H9 (cell line): ENCODE measurements around the gene HMCN1. TPM values are rescaled to one million over a fixed set of nuclear protein-coding genes. Genes with fewer than 3 reads are reported as not detected.

Experiments
- DNase-seq: peaks from one replicate; pipeline ENCODE4 v3.0.0-alpha.2; 2017
- H2AFZ ChIP-seq: one replicate; pipeline ENCODE4 v1.6.1; 2013; ENCODE audit warnings: mild to moderate bottlenecking, low read length, control low read depth, moderate library complexity
- H2AK5ac ChIP-seq: 2 replicates; pipeline ENCODE4 v1.6.1; 2013; ENCODE audit warnings: low read length, control low read depth, mixed read lengths; ENCODE audit not compliant: insufficient read length
- H2BK120ac ChIP-seq: one replicate; pipeline ENCODE4 v1.6.1; 2013; ENCODE audit warnings: low read depth, mild to moderate bottlenecking, low read length, control low read depth, inconsistent platforms; ENCODE audit not compliant: poor library complexity, severe bottlenecking
- H2BK12ac ChIP-seq: 2 replicates; pipeline ENCODE4 v1.6.1; 2013; ENCODE audit warnings: low read length, control low read depth, mixed read lengths, low read depth; ENCODE audit not compliant: insufficient read length
- H2BK15ac ChIP-seq: 2 replicates; pipeline ENCODE4 v1.6.1; 2013; ENCODE audit warnings: low read depth, low read length, control low read depth
- H2BK20ac ChIP-seq: one replicate; pipeline ENCODE4 v1.6.1; 2013; ENCODE audit warnings: low read depth, mild to moderate bottlenecking, low read length, control low read depth, inconsistent platforms; ENCODE audit not compliant: poor library complexity, severe bottlenecking
- H2BK5ac ChIP-seq: 2 replicates; pipeline ENCODE4 v1.6.1; 2013; ENCODE audit warnings: low read length, control low read depth, mixed read lengths; ENCODE audit not compliant: insufficient read length
- H3K14ac ChIP-seq: 2 replicates; pipeline ENCODE4 v1.6.1; 2013; ENCODE audit warnings: low read length, control low read depth; ENCODE audit not compliant: insufficient read depth
- H3K18ac ChIP-seq: 2 replicates; pipeline ENCODE4 v1.6.1; 2013; ENCODE audit warnings: low read depth, mild to moderate bottlenecking, mixed read lengths, low read length, control low read depth; ENCODE audit not compliant: insufficient read length
- H3K23ac ChIP-seq: 2 replicates; pipeline ENCODE4 v1.6.1; 2013; ENCODE audit warnings: low read length, control low read depth, mixed read lengths, low read depth; ENCODE audit not compliant: insufficient read length
- H3K23me2 ChIP-seq: 2 replicates; pipeline ENCODE4 v1.6.1; 2013; ENCODE audit warnings: low read depth, mild to moderate bottlenecking, mixed read lengths, low read length, control low read depth; ENCODE audit not compliant: insufficient read length, poor library complexity, severe bottlenecking
- H3K27ac ChIP-seq: 2 replicates; pipeline ENCODE4 v1.5.1; 2013; ENCODE audit warnings: low read length, control low read depth, mixed read lengths, low read depth; ENCODE audit not compliant: insufficient read length
- H3K27me3 ChIP-seq: 2 replicates; pipeline ENCODE4 v1.6.1; 2013; ENCODE audit warnings: low read length, control low read depth, inconsistent platforms; ENCODE audit not compliant: insufficient read depth
- H3K4ac ChIP-seq: 2 replicates; pipeline ENCODE4 v1.6.1; 2013; ENCODE audit warnings: low read depth, mild to moderate bottlenecking, control low read depth, inconsistent platforms, low read length, moderate library complexity
- H3K4me1 ChIP-seq: 2 replicates; pipeline ENCODE4 v1.6.1; 2013; ENCODE audit warnings: low read length, control low read depth, inconsistent platforms; ENCODE audit not compliant: insufficient read depth
- H3K4me2 ChIP-seq: 2 replicates; pipeline ENCODE4 v1.6.1; 2013; ENCODE audit warnings: low read length, control low read depth, mixed read lengths; ENCODE audit not compliant: insufficient read length, insufficient read depth
- H3K56ac ChIP-seq: 2 replicates; pipeline ENCODE4 v1.6.1; 2013; ENCODE audit warnings: low read depth, mild to moderate bottlenecking, mixed read lengths, low read length, control low read depth; ENCODE audit not compliant: insufficient read length
- H3K79me1 ChIP-seq: 2 replicates; pipeline ENCODE4 v1.6.1; 2013; ENCODE audit warnings: low read depth, mild to moderate bottlenecking, moderate library complexity, low read length, control low read depth, inconsistent platforms; ENCODE audit not compliant: insufficient read depth, poor library complexity, severe bottlenecking
- H3K79me2 ChIP-seq: 2 replicates; pipeline ENCODE4 v1.6.1; 2013; ENCODE audit warnings: low read length, control low read depth, inconsistent platforms; ENCODE audit not compliant: insufficient read depth
- H3K9ac ChIP-seq: 2 replicates; pipeline ENCODE4 v1.6.1; 2013; ENCODE audit warnings: low read length, control low read depth, mixed read lengths; ENCODE audit not compliant: insufficient read length; ENCODE audit errors: extremely low read depth
- H3K9me3 ChIP-seq: one replicate; pipeline ENCODE4 v1.6.1; 2013; ENCODE audit warnings: low read depth, low read length, inconsistent platforms; ENCODE audit not compliant: control insufficient read depth
- H3T11ph ChIP-seq: one replicate; pipeline ENCODE4 v1.6.1; 2013; ENCODE audit warnings: mild to moderate bottlenecking, low read length, control low read depth, inconsistent platforms
- H4K20me1 ChIP-seq: one replicate; pipeline ENCODE4 v1.6.1; 2013; ENCODE audit not compliant: control insufficient read depth, insufficient read length, insufficient read depth
- H4K5ac ChIP-seq: 2 replicates; pipeline ENCODE4 v1.6.1; 2013; ENCODE audit warnings: low read depth, mild to moderate bottlenecking, mixed read lengths, low read length, control low read depth; ENCODE audit not compliant: insufficient read length
- H4K8ac ChIP-seq: replicated peaks from 2 replicates; pipeline ENCODE4 v1.6.1; 2013; ENCODE audit warnings: low read length, control low read depth, mixed read lengths, low read depth; ENCODE audit not compliant: insufficient read length
- H4K91ac ChIP-seq: 2 replicates; pipeline ENCODE4 v1.6.1; 2013; ENCODE audit warnings: low read depth, mild to moderate bottlenecking, moderate library complexity, mixed read lengths, low read length, control low read depth; ENCODE audit not compliant: insufficient read length
- H3K27ac Mint-ChIP-seq, 3 experiments: 2 replicates in 2 of 3; 3 replicates in 1 of 3; pipeline ENCODE4 v1.8.0; 2020 to 2021; ENCODE audit warnings: mixed read lengths in 3 of 3, mild to moderate bottlenecking in 1 of 3, moderate library complexity in 1 of 3
- H3K27me3 Mint-ChIP-seq: 2 replicates; pipeline ENCODE4 v1.8.0; 2021; ENCODE audit warnings: low read depth, mild to moderate bottlenecking, moderate library complexity, mixed read lengths
- H3K36me3 Mint-ChIP-seq, 3 experiments: 2 replicates in 2 of 3; 3 replicates in 1 of 3; pipeline ENCODE4 v1.8.0; 2020 to 2021; ENCODE audit warnings: low read depth in 3 of 3, mixed read lengths in 3 of 3; ENCODE audit not compliant: insufficient read depth in 1 of 3
- H3K4me1 Mint-ChIP-seq, 2 experiments: 2 replicates each; pipeline ENCODE4 v1.8.0; 2020; ENCODE audit warnings: mixed read lengths in 2 of 2
- H3K4me3 Mint-ChIP-seq, 2 experiments: 2 replicates in 1 of 2; 3 replicates in 1 of 2; pipeline ENCODE4 v1.8.0; 2020 to 2021; ENCODE audit warnings: mild to moderate bottlenecking in 2 of 2, mixed read lengths in 2 of 2, moderate library complexity in 1 of 2
- H3K9me3 Mint-ChIP-seq, 2 experiments: 2 replicates in 1 of 2; 3 replicates in 1 of 2; pipeline ENCODE4 v1.8.0; 2020; ENCODE audit warnings: mild to moderate bottlenecking in 2 of 2, mixed read lengths in 2 of 2, moderate library complexity in 1 of 2
- WGBS: extraction: QIAGEN DNeasy Blood & Tissue Kit; methylation state at CpG from one replicate; pipeline ENCODE4 v1.1.7; 2013; ENCODE audit warnings: missing lambda C conversion rate, low lambda C conversion rate, mixed read lengths; ENCODE audit not compliant: insufficient read length; ENCODE audit errors: extremely low coverage; 5-methylcytosine and 5-hydroxymethylcytosine counted together
- total RNA-seq: library from RNA; stranded (reverse); gene quantifications from 2 replicates; pipeline ENCODE4 v1.2.1, GENCODE V29; 2021
- TF ChIP-seq, protein P1 (sequence below): fragments of 200-600 bp; sonication (generic); conservative IDR thresholded peaks from 3 replicates; pipeline ENCODE4 v1.8.0; 2021; ENCODE audit warnings: antibody characterized with exemption, mild to moderate bottlenecking

The HMCN1 gene
- total RNA-seq, 1 experiment from 2014 or later, result 3.3 TPM

DNA sequence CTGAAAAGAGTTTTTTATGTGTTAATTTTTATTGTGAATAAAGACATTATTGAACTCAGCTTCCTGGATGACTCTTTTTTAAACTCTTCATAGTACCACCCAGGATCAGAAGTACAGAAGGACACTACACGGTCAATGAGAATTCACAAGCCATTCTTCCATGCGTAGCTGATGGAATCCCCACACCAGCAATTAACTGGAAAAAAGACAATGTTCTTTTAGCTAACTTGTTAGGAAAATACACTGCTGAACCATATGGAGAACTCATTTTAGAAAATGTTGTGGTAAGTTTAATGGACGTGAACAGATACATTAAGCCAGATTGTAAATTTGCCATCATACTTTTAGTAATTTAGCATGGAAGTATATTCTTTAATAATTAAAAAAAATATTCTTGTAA lies 391.3 kb downstream of the HMCN1 start:
- Histone ChIP-seq H3K56ac (no peak overlapping the region), H3K9me3 (no peaks in the 10 kb centered on the region), H2BK5ac (no peak overlapping the region), H3K4me2 (no peak overlapping the region), H2BK120ac (no peak overlapping the region), H4K91ac (no peak overlapping the region), H3K9ac (no peak overlapping the region), H3K79me2 (no peaks in the 10 kb centered on the region), H3K4me1 (no peaks in the 10 kb centered on the region), H3K23ac (no peak overlapping the region), H3K27ac (no peak overlapping the region), H4K5ac (no peak overlapping the region), H3K79me1 (no peaks in the 10 kb centered on the region), H3K14ac (no peak overlapping the region), H2BK15ac (no peak overlapping the region), H4K20me1 (no peaks in the 10 kb centered on the region), H3K18ac (no peak overlapping the region), H2BK20ac (no peak overlapping the region), H3T11ph (no peak overlapping the region), H2AK5ac (no peak overlapping the region), H3K23me2 (no peaks in the 10 kb centered on the region), H2AFZ (no peak overlapping the region), H4K8ac (no peak overlapping the region), H2BK12ac (no peak overlapping the region), H3K27me3 (no peaks in the 10 kb centered on the region), H3K4ac (no peak overlapping the region)
- Mint-ChIP-seq H3K36me3 (no peaks in the 10 kb centered on the region), H3K4me1 (no peaks in the 10 kb centered on the region), H3K27ac (no peak overlapping the region), H3K4me3 (no peak overlapping the region), H3K9me3 (no peaks in the 10 kb centered on the region), H3K27me3 (no peaks in the 10 kb centered on the region)
- TF ChIP-seq, protein P1, sequence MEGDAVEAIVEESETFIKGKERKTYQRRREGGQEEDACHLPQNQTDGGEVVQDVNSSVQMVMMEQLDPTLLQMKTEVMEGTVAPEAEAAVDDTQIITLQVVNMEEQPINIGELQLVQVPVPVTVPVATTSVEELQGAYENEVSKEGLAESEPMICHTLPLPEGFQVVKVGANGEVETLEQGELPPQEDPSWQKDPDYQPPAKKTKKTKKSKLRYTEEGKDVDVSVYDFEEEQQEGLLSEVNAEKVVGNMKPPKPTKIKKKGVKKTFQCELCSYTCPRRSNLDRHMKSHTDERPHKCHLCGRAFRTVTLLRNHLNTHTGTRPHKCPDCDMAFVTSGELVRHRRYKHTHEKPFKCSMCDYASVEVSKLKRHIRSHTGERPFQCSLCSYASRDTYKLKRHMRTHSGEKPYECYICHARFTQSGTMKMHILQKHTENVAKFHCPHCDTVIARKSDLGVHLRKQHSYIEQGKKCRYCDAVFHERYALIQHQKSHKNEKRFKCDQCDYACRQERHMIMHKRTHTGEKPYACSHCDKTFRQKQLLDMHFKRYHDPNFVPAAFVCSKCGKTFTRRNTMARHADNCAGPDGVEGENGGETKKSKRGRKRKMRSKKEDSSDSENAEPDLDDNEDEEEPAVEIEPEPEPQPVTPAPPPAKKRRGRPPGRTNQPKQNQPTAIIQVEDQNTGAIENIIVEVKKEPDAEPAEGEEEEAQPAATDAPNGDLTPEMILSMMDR, result no peak
- DNase-seq, result no peak
- WGBS, result no CpG with 5 or more reads among the region's 3 CpGs
